ENCODE measurements around the gene AVL9. TPM values are rescaled to one million over a fixed set of nuclear protein-coding genes. Genes with fewer than 3 reads are reported as not detected.
"Not testable (repeated sequence)": the region's sequence is repeated elsewhere in the genome, so short reads cannot be mapped to it uniquely, and the experiment has no call there.

Gene AVL9
- polyA plus RNA-seq, 1 of the 3 experiments (the other 2 are of a cell fraction), result 8.9 TPM

DNA sequence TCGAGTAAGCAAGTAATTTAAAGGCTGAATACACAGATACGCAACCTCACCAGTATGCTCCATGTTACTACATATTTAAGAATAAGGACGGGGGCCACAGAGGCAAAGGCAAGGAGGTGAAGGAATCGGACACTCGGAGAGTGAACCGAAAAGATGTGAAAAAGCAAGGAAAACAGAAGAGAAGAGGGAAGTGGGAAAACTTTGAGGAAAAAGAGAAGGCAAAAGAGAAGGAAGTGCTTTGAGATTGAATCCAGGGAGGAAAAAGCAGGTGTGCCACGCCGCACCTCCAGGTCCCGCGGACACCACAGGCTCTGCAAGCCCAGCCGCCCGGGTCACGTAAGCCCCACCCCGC is 367 bp upstream of the AVL9 start:
- no peak for DNase-seq
- Histone ChIP-seq H3K9me2 (no peaks in the 10 kb centered on the region), H3K9me3 (no peaks in the 10 kb centered on the region; the same call in 1 of the 2 replicates), H3F3A (replicated peaks; ENCODE audit: insufficient read depth) (peaks cover 22% of the 10 kb centered on the region), H3K4me1 (ENCODE audit: control insufficient read depth in 1 of 2, insufficient read depth in 2 of 2, low read depth in 1 of 2, low read length in 1 of 2) (peaks cover 0 to 5% of the 10 kb centered on the region in 2 experiments; a peak in 2 of 4 replicates), H3K4me3 (ENCODE audit: low read depth in 2 of 2, low read length in 1 of 2) (peak overlapping the region; percentile 64 to 99), H4K20me1 (ENCODE audit: insufficient read depth) (peaks cover 8% of the 10 kb centered on the region; the same call in 1 of the 2 replicates), H2AFZ (ENCODE audit: low read depth) (peak overlapping the region; percentile 100), H3K79me2 (ENCODE audit: insufficient read depth) (peaks cover 46% of the 10 kb centered on the region), H3K27ac (ENCODE audit: low read depth in 2 of 2, low read length in 1 of 2) (peak overlapping the region; percentile 51 to 66), H3K36me3 (replicated peaks in 1 of 2; ENCODE audit: control insufficient read depth in 1 of 2, insufficient read depth in 2 of 2, low read length in 1 of 2) (peaks cover 0 to 17% of the 10 kb centered on the region in 2 experiments), H3K9ac (peak overlapping the region; percentile 89), H3K4me2 (peak overlapping the region; percentile 93), H3K27me3 (ENCODE audit: insufficient read depth) (no peaks in the 10 kb centered on the region)
- WGBS (ENCODE audit: low lambda C conversion rate), result 4% methylated on average over 14 of the region's 14 CpGs
- ChIA-PET POLR2A (interaction anchor here (1.1 kb wide), 1 partner anchor 36 kb away, joined by 3 read pairs; no protein-coding TSS in a partner anchor), CTCF (interaction anchor here (1.2 to 1.9 kb wide), 2 partner anchors 15 to 613 kb away, joined by 4 to 9 read pairs; no protein-coding TSS in a partner anchor)
- TF ChIP-seq POLR2AphosphoS5 (IDR thresholded peaks at IDR 0.05; ENCODE audit: low read depth, low read length) (peak; percentile 91; the same call in 1 of the 2 replicates), MXI1 (IDR thresholded peaks at IDR 0.05; ENCODE audit: low read depth, low read length) (peak; percentile 88), EP300 (IDR thresholded peaks at IDR 0.05; ENCODE audit: borderline replicate concordance in 1 of 2, low read depth in 1 of 2, low read length in 1 of 2) (0 out of 4 replicates have a peak, but pooled peaks of 1 of the 2 experiments have one; percentile 2), RFX5 (IDR thresholded peaks at IDR 0.05; ENCODE audit: low read length) (0 out of 2 replicates have a peak, but pooled peaks have one; percentile 11), TCF12 (IDR thresholded peaks at IDR 0.05) (no peak), FOXJ3 (CRISPR knock-in tag; IDR thresholded peaks at IDR 0.05) (no peak)

DNA sequence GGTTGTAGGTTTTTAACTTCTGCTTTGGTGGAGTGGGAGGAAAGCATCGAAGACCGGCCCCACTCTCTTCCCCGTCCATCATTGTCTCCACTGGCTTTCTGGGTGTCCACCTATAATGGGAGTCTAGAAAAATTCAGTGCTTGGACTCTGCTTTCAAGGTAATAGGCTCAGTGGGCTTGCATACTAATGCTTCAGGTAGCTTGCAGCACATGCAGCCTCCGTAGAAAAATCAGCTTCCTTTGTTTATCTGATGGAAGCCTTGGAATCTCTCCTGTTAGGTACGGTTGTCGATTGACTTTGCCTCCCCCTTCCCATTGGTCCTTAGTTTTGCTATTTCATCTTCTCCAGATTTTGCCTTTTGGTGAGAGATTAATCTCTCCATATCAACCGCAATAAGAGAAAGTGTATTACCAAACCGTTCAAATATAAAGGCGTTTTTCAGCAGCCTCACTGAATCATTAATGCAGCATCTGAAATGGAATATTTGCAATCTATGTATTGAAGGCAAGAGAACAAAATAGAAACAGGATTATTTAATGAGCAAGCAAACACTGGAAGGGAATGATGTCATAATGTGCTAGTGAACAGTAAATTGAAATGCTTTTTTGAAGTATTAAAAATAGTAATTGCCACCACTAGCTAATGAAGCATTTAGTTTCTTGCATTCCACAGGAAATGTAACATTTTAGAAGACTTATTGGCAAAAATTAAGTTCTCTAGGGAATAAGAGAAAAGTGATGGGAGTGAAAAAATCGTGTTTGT is 944 bp downstream of the AVL9 start:
- Histone ChIP-seq H3K4me3 (ENCODE audit: low read depth in 2 of 2, low read length in 1 of 2) (peak overlapping the region; percentile 72 to 84), H3K9ac (peak overlapping the region; percentile 92), H3K4me2 (peak overlapping the region; percentile 80), H3K9me2 (no peaks in the 10 kb centered on the region), H3K9me3 (no peaks in the 10 kb centered on the region; the same call in 1 of the 2 replicates), H3K27ac (ENCODE audit: low read depth in 2 of 2, low read length in 1 of 2) (peak overlapping the region; percentile 90 to 91), H3F3A (replicated peaks; ENCODE audit: insufficient read depth) (peaks cover 27% of the 10 kb centered on the region), H2AFZ (ENCODE audit: low read depth) (peak overlapping the region; percentile 64; the same call in 1 of the 2 replicates), H3K36me3 (replicated peaks in 1 of 2; ENCODE audit: control insufficient read depth in 1 of 2, insufficient read depth in 2 of 2, low read length in 1 of 2) (peaks cover 0 to 22% of the 10 kb centered on the region in 2 experiments), H3K4me1 (ENCODE audit: control insufficient read depth in 1 of 2, insufficient read depth in 2 of 2, low read depth in 1 of 2, low read length in 1 of 2) (peaks cover 5 to 8% of the 10 kb centered on the region in 2 experiments; a peak in 3 of 4 replicates), H3K27me3 (ENCODE audit: insufficient read depth) (no peaks in the 10 kb centered on the region), H3K79me2 (ENCODE audit: insufficient read depth) (peaks cover 57% of the 10 kb centered on the region), H4K20me1 (ENCODE audit: insufficient read depth) (peaks cover 18% of the 10 kb centered on the region)
- peak; percentile 44 for DNase-seq
- TF ChIP-seq, protein P1, sequence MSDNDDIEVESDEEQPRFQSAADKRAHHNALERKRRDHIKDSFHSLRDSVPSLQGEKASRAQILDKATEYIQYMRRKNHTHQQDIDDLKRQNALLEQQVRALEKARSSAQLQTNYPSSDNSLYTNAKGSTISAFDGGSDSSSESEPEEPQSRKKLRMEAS (IDR thresholded peaks at IDR 0.05; ENCODE audit: low read depth), result peak; percentile 17; the same call in 1 of the 2 replicates
- 0 out of 2 replicates have a peak, but pooled peaks have one; percentile 16 for TF ChIP-seq RCOR1 (IDR thresholded peaks at IDR 0.05; ENCODE audit: low read length)
- TF ChIP-seq FOSL2 (IDR thresholded peaks at IDR 0.05; ENCODE audit: borderline replicate concordance, low read depth), result no peak
- ChIA-PET CTCF (interaction anchor here (0.6 to 1.9 kb wide), 4 partner anchors 13 to 611 kb away, joined by 3 to 9 read pairs (median 4); no protein-coding TSS in a partner anchor), POLR2A (interaction anchor here (1.0 to 1.1 kb wide), 3 partner anchors 35 to 612 kb away, joined by 3 read pairs; no protein-coding TSS in a partner anchor)
- WGBS (ENCODE audit: low lambda C conversion rate), result 10% methylated on average over 10 of the region's 10 CpGs

DNA sequence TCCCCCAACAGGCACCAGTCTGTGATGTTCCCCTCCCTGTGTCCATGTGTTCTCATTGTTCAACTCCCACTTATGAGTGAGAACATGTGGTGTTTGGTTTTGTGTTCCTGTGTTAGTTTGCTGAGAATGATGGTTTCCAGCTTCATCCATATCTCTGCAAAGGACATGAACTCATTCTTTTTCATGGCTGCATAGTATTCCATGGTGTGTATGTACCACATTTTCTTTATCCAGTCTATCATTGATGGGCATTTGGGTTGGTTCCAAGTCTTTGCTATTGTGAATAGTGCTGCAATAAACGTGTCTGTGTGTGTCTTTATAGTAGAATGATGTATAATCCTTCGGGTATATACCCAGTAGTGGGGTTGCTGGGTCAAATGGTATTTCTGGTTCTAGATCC is 4.5 kb downstream of the AVL9 start:
- POLR2A ChIA-PET, CTCF ChIA-PET: not testable (repeated sequence)

DNA sequence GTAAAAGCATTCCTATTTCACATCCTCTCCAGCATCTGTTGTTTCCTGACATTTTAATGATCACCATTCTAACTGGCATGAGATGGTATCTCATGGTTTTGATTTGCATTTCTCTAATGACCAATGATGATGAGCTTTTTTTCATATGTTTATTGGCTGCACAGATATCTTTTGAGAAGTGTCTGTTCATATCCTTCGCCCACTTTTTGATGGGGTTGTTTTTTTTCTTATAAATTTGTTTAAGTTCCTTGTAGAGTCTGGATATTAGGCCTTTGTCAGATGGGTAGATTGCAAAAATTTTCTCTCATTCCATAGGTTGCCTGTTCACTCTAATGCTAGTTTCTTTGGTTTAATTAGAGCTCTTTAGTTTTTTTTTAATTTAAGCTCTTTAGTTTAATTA is 4.9 kb downstream of the AVL9 start:
- Histone ChIP-seq H3K4me3 (ENCODE audit: low read depth in 2 of 2, low read length in 1 of 2) (0 out of 4 replicates have a peak overlapping the region, but pooled peaks of 1 of the 2 experiments have one; percentile 2), H3K27ac (ENCODE audit: low read depth in 2 of 2, low read length in 1 of 2) (peak overlapping the region in 1 of 2 experiments; percentile 75; a peak in 2 of 4 replicates)
- H3K4me2 ChIP-seq, result not testable (repeated sequence)

More for the DNA sequence above, 4.5 kb downstream of the AVL9 start:
- H3K9me2 ChIP-seq; H3K4me3 ChIP-seq (ENCODE audit: low read depth in 2 of 2, low read length in 1 of 2); H3K27me3 ChIP-seq (ENCODE audit: insufficient read depth); DNase-seq; H3K9me3 ChIP-seq; H2AFZ ChIP-seq (ENCODE audit: low read depth); H3K4me2 ChIP-seq; H3K9ac ChIP-seq; H3K27ac ChIP-seq (ENCODE audit: low read depth in 2 of 2, low read length in 1 of 2): not testable (repeated sequence)
- 98% methylated on average over 2 of the region's 2 CpGs for WGBS (ENCODE audit: low lambda C conversion rate)
- H3F3A ChIP-seq (replicated peaks; ENCODE audit: insufficient read depth), result peaks cover 30% of the 10 kb centered on the region
- peaks cover 39% of the 10 kb centered on the region for H4K20me1 ChIP-seq (ENCODE audit: insufficient read depth)
- H3K79me2 ChIP-seq (ENCODE audit: insufficient read depth), result peaks cover 91% of the 10 kb centered on the region
- peaks cover 0 to 22% of the 10 kb centered on the region in 2 experiments for H3K36me3 ChIP-seq (replicated peaks in 1 of 2; ENCODE audit: control insufficient read depth in 1 of 2, insufficient read depth in 2 of 2, low read length in 1 of 2)
- peaks cover 5 to 18% of the 10 kb centered on the region in 2 experiments for H3K4me1 ChIP-seq (ENCODE audit: control insufficient read depth in 1 of 2, insufficient read depth in 2 of 2, low read depth in 1 of 2, low read length in 1 of 2)

More for the DNA sequence above, 4.9 kb downstream of the AVL9 start:
- H2AFZ ChIP-seq (ENCODE audit: low read depth); H3K9ac ChIP-seq; DNase-seq; H3K9me2 ChIP-seq; H3K9me3 ChIP-seq; POLR2A ChIA-PET; H3K27me3 ChIP-seq (ENCODE audit: insufficient read depth): not testable (repeated sequence)
- peaks cover 96% of the 10 kb centered on the region for H3K79me2 ChIP-seq (ENCODE audit: insufficient read depth)
- CTCF ChIA-PET, result interaction anchor here (0.6 to 1.1 kb wide), 2 partner anchors 21 to 347 kb away, joined by 3 read pairs; no protein-coding TSS in a partner anchor
- H3K36me3 ChIP-seq (replicated peaks in 1 of 2; ENCODE audit: control insufficient read depth in 1 of 2, insufficient read depth in 2 of 2, low read length in 1 of 2), result peaks cover 0 to 22% of the 10 kb centered on the region in 2 experiments
- peaks cover 5 to 18% of the 10 kb centered on the region in 2 experiments for H3K4me1 ChIP-seq (ENCODE audit: control insufficient read depth in 1 of 2, insufficient read depth in 2 of 2, low read depth in 1 of 2, low read length in 1 of 2)
- H3F3A ChIP-seq (replicated peaks; ENCODE audit: insufficient read depth), result peaks cover 30% of the 10 kb centered on the region
- peaks cover 39% of the 10 kb centered on the region for H4K20me1 ChIP-seq (ENCODE audit: insufficient read depth)
- WGBS (ENCODE audit: low lambda C conversion rate), result 97% methylated on average over 1 of the region's 1 CpG
